Keratinocyte (primary cell): ENCODE results near the gene COX6B2. TPM values are rescaled to one million over a fixed set of nuclear protein-coding genes. Genes with fewer than 3 reads are reported as not detected.

Source experiments
- DNase-seq: peaks from one replicate; pipeline ENCODE4 v3.0.0-alpha.2; 2011; ENCODE audit warnings: low read depth, missing footprints, low spot score
- FAIRE-seq: peaks from 2 replicates; lab custom pipeline; 2011; peaks lifted over from hg19 to GRCh38; lab: Jason Lieb, UNC
- H2AFZ ChIP-seq: 2 replicates; pipeline ENCODE4 v1.6.0; 2012; ENCODE audit warnings: low read length, control low read depth, inconsistent platforms; ENCODE audit not compliant: control insufficient read depth
- H3K27ac ChIP-seq: 2 replicates; pipeline ENCODE4 v1.5.1; 2011; ENCODE audit warnings: low read length; ENCODE audit not compliant: control insufficient read depth, insufficient read depth
- H3K27me3 ChIP-seq: 3 replicates; pipeline ENCODE4 v1.6.0; 2011; ENCODE audit warnings: low read length; ENCODE audit not compliant: control insufficient read depth, insufficient read depth; ENCODE audit errors: extremely low read depth
- H3K36me3 ChIP-seq, 2 experiments: 2 replicates in 1 of 2; 3 replicates in 1 of 2; pipeline ENCODE4 v1.5.1; 2011; ENCODE audit warnings: low read length in 2 of 2, mild to moderate bottlenecking in 1 of 2; ENCODE audit not compliant: control insufficient read depth in 2 of 2, insufficient read depth in 2 of 2; ENCODE audit errors: extremely low read depth in 1 of 2
- H3K4me1 ChIP-seq: 3 replicates; pipeline ENCODE4 v1.5.1; 2011; ENCODE audit warnings: low read length; ENCODE audit not compliant: control insufficient read depth, insufficient read depth; ENCODE audit errors: extremely low read depth
- H3K4me2 ChIP-seq: 3 replicates; pipeline ENCODE4 v1.6.0; 2011; ENCODE audit warnings: low read depth, low read length; ENCODE audit not compliant: control insufficient read depth, insufficient read depth; ENCODE audit errors: extremely low read depth
- H3K4me3 ChIP-seq, 3 experiments: fragments of 200-600 bp in 1 of 3; sonication (generic) in 1 of 3; 2 replicates in 2 of 3; 3 replicates in 1 of 3; pipeline ENCODE4 v1.5.1; 2011 to 2016; ENCODE audit warnings: low read length in 3 of 3, mild to moderate bottlenecking in 3 of 3, control low read depth in 2 of 3, inconsistent platforms in 1 of 3, low read depth in 1 of 3, mixed read lengths in 1 of 3, mixed run types in 1 of 3, moderate library complexity in 1 of 3; ENCODE audit not compliant: control insufficient read depth in 2 of 3, insufficient read depth in 2 of 3; ENCODE audit errors: extremely low read depth in 1 of 3
- H3K79me2 ChIP-seq: 2 replicates; pipeline ENCODE4 v1.6.0; 2012; ENCODE audit warnings: low read length; ENCODE audit not compliant: control insufficient read depth, insufficient read depth
- H3K9ac ChIP-seq: 3 replicates; pipeline ENCODE4 v1.6.0; 2011; ENCODE audit warnings: low read length; ENCODE audit not compliant: control insufficient read depth, insufficient read depth; ENCODE audit errors: extremely low read depth
- H3K9me1 ChIP-seq: 3 replicates; pipeline ENCODE4 v1.6.0; 2011; ENCODE audit warnings: low read length; ENCODE audit not compliant: control insufficient read depth, insufficient read depth; ENCODE audit errors: extremely low read depth
- H3K9me3 ChIP-seq: 2 replicates; pipeline ENCODE4 v1.5.1; 2012; ENCODE audit warnings: low read depth, low read length; ENCODE audit not compliant: control insufficient read depth
- H4K20me1 ChIP-seq: 3 replicates; pipeline ENCODE4 v1.6.0; 2011; ENCODE audit warnings: low read length; ENCODE audit not compliant: control insufficient read depth, insufficient read depth; ENCODE audit errors: extremely low read depth
- CTCF ChIP-seq, 3 experiments: IDR thresholded peaks in 1 of 3; conservative IDR thresholded peaks in 1 of 3; optimal IDR thresholded peaks in 1 of 3; 2 replicates in 2 of 3; 3 replicates in 1 of 3; pipeline versions ENCODE3 to v1.5.1; 2011; ENCODE audit warnings: low read length in 3 of 3, mild to moderate bottlenecking in 3 of 3, moderate library complexity in 2 of 3, control low read depth in 1 of 3, inconsistent platforms in 1 of 3; ENCODE audit not compliant: insufficient read depth in 2 of 3; ENCODE audit errors: extremely low read depth in 1 of 3
- EZH2 ChIP-seq: IDR thresholded peaks from one replicate; pipeline ENCODE4 v1.6.1; 2012; ENCODE audit warnings: inconsistent platforms, mild to moderate bottlenecking, low read length, moderate library complexity
- dilution Hi-C: fragments of 300-500 bp; cut with MboI; formaldehyde crosslinking; loops from one replicate; pipeline ENCODE4 v1.7.0; 2020; ENCODE audit warnings: low sequenced_read_pairs; ENCODE audit not compliant: extremely low pct_ligation_motif_present
- polyA plus RNA-seq, 5 experiments: library from polyadenylated mRNA; depleted of rRNA in 3 of 5; stranded (reverse) in 3 of 5; stranded (forward) in 1 of 5; unstranded in 1 of 5; fragments of >200 nt; gene quantifications; 1 replicate in 1 of 5; 2 replicates in 3 of 5; 3 replicates in 1 of 5; pipeline versions ENCODE4 v1.2.1 to v1.2.3, GENCODE V29; 2011 to 2012; ENCODE audit warnings: missing spikeins in 2 of 5, low read depth in 1 of 5, low replicate concordance in 1 of 5

The COX6B2 gene
- polyA plus RNA-seq, 1 donor (not counting 4 experiments of a cell fraction or from before 2014, with no cell fraction given), result 1.4 TPM

GRCh38 chr19:55360902-55361301, 6.4 kb upstream of the COX6B2 start:
- Histone ChIP-seq H3K9me3 (no peaks in the 10 kb centered on the region), H3K4me2 (no peak overlapping the region), H2AFZ (no peak overlapping the region), H3K36me3 (no peaks in the 10 kb centered on the region), H4K20me1 (no peaks in the 10 kb centered on the region), H3K79me2 (no peaks in the 10 kb centered on the region), H3K27ac (no peak overlapping the region), H3K4me3 (no peak overlapping the region), H3K4me1 (no peaks in the 10 kb centered on the region), H3K9me1 (no peaks in the 10 kb centered on the region), H3K27me3 (peaks cover 4% of the 10 kb centered on the region), H3K9ac (no peak overlapping the region)
- dilution Hi-C loops, result no loop called here
- FAIRE-seq (no peak), DNase-seq (no peak)
- TF ChIP-seq CTCF (optimal IDR thresholded peaks at IDR 0.05 in 1 of 3, IDR thresholded peaks at IDR 0.05 in 1 of 3, conservative IDR thresholded peaks at IDR 0.05 in 1 of 3; ENCODE audit: extremely low read depth in 1 of 3, insufficient read depth in 2 of 3, low read length in 3 of 3), result no peak
- no peak for TF ChIP-seq EZH2

- no peak for DNase-seq
- H3K4me1 ChIP-seq, result peaks cover 5% of the 10 kb centered on the region
- H3K4me3 ChIP-seq, result no peak overlapping the region
- peaks cover 4% of the 10 kb centered on the region for H3K27me3 ChIP-seq
- no peak overlapping the region for H3K9ac ChIP-seq
- no peaks in the 10 kb centered on the region for H4K20me1 ChIP-seq
- no peak for FAIRE-seq
- H3K36me3 ChIP-seq, result no peaks in the 10 kb centered on the region
- no peak overlapping the region for H3K27ac ChIP-seq
- no peak overlapping the region for H3K4me2 ChIP-seq
- dilution Hi-C loops, result no loop called here
- H3K9me1 ChIP-seq, result no peaks in the 10 kb centered on the region
- H2AFZ ChIP-seq, result no peak overlapping the region
- TF ChIP-seq CTCF (optimal IDR thresholded peaks at IDR 0.05 in 1 of 3, IDR thresholded peaks at IDR 0.05 in 1 of 3, conservative IDR thresholded peaks at IDR 0.05 in 1 of 3; ENCODE audit: extremely low read depth in 1 of 3, insufficient read depth in 2 of 3, low read length in 3 of 3), result no peak
- H3K79me2 ChIP-seq, result no peaks in the 10 kb centered on the region
- H3K9me3 ChIP-seq, result no peaks in the 10 kb centered on the region
Observed at GRCh38 chr19:55358943-55359908, 4.7 kb upstream of the COX6B2 start.
